Measurements from ENCODE around the gene UTY. TPM values are rescaled to one million over a fixed set of nuclear protein-coding genes. Genes with fewer than 3 reads are reported as not detected.

Gene UTY
- total RNA-seq, 1 donor from 2014 or later: 6.4 TPM

DNA sequence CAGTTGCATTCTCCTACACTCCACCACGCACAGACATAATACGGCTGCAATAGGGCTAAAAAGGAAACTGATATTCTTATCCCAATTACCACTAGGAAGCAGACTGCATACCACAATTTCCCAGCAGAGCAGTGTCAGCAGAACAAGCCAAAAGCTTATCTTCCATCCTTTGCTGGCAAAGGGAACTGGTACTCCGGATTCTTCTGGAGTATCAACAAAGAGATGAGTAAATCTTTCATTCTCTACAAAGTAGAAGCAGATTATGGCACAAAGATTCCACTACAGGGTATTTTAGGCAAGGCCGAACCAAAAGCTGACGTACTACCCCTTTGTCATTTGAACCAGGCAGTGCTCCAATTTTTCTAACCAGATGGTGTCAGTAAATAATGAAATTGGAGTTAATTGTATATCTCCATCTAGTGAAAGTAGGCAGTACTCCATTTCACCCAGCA, 56.5 kb downstream of the UTY start:
- TF ChIP-seq, protein P1, sequence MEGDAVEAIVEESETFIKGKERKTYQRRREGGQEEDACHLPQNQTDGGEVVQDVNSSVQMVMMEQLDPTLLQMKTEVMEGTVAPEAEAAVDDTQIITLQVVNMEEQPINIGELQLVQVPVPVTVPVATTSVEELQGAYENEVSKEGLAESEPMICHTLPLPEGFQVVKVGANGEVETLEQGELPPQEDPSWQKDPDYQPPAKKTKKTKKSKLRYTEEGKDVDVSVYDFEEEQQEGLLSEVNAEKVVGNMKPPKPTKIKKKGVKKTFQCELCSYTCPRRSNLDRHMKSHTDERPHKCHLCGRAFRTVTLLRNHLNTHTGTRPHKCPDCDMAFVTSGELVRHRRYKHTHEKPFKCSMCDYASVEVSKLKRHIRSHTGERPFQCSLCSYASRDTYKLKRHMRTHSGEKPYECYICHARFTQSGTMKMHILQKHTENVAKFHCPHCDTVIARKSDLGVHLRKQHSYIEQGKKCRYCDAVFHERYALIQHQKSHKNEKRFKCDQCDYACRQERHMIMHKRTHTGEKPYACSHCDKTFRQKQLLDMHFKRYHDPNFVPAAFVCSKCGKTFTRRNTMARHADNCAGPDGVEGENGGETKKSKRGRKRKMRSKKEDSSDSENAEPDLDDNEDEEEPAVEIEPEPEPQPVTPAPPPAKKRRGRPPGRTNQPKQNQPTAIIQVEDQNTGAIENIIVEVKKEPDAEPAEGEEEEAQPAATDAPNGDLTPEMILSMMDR (conservative IDR thresholded peaks at IDR 0.05; ENCODE audit: low read depth, low read length): no peak
- H3K4me3 ChIP-seq (ENCODE audit: low read depth, low read length): no peak overlapping the region
- DNase-seq (ENCODE audit: low read depth): no peak

DNA sequence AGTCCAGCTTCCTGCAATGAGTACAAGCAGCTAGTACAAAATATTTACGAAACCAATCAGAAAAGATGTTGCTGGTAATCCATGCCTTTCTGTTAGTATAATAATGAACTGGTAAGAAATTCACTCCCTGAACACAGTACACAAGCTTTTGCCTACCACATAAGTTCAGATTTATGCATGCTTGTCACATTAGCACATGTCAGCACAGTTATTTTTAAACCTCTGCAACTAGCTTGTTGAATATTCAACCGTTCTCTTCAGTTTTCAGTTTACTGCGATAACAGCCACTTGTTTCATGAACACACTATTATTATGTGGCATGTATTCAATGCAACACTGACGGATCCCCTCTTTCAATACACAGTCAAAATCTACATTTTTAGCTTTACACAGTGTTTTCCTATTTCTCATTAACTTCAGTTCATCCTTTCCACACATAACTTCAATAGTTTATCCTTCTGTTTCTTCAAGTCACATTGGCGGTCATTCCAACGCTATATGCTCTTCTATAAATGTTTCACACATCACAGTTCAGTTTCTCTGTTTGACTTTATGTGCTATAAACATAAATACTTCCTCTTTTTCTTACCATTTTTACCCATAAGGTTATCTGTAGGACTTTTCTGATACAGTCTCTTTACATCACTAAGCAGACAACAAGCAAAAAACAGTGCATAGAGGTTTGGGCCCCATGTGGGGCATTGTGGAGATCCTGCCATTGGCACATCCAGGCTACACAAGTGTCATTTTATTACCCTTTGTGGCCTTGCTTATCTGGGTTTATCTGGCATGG, 62.8 kb downstream of the UTY start:
- TF ChIP-seq, protein P1 (conservative IDR thresholded peaks at IDR 0.05; ENCODE audit: low read depth, low read length): no peak
- DNase-seq (ENCODE audit: low read depth): no peak
- no peak overlapping the region for H3K4me3 ChIP-seq (ENCODE audit: low read depth, low read length)

DNA sequence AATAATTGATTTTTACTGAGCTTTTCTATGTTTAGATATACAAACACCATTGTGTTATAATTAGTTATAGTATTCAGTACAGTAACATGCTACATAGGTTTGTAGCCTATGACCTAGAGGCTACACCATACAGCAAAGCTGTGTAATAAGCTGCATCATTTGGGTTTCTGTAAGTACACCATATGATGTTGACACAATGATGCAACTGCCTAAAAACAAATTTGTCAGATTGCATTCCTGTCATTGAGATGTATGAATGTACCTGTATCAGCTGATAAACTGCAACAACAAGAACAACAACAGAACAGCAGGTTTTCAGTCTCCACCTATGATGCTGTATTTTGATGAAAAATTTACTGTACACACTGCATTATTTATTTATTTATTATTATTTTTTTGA, 64.3 kb downstream of the UTY start:
- H3K4me3 ChIP-seq (ENCODE audit: low read depth, low read length): no peak overlapping the region
- no peak for DNase-seq (ENCODE audit: low read depth)
- TF ChIP-seq, protein P1 (conservative IDR thresholded peaks at IDR 0.05; ENCODE audit: low read depth, low read length): no peak

DNA sequence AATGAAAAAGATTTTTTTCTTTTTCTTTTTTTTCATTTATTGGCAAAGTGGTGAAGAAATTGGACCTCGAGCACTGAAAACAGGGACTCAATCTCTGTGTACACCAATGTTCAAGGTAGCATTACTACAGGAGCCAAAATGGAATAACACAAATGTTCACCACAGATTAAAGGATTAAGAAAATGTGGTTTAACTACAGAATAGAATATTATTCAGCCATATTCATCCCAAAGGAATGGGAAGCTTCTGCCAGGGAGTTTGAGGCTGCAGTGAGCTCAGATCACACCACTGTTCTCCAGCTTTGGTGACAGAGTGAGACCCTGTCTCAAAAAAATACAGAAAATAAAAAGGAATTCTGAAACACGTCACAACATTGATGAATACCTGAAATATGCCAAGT, 81.0 kb downstream of the UTY start:
- TF ChIP-seq, protein P1 (conservative IDR thresholded peaks at IDR 0.05; ENCODE audit: low read depth, low read length): no peak
- H3K4me3 ChIP-seq (ENCODE audit: low read depth, low read length): no peak overlapping the region
- DNase-seq (ENCODE audit: low read depth): no peak

DNA sequence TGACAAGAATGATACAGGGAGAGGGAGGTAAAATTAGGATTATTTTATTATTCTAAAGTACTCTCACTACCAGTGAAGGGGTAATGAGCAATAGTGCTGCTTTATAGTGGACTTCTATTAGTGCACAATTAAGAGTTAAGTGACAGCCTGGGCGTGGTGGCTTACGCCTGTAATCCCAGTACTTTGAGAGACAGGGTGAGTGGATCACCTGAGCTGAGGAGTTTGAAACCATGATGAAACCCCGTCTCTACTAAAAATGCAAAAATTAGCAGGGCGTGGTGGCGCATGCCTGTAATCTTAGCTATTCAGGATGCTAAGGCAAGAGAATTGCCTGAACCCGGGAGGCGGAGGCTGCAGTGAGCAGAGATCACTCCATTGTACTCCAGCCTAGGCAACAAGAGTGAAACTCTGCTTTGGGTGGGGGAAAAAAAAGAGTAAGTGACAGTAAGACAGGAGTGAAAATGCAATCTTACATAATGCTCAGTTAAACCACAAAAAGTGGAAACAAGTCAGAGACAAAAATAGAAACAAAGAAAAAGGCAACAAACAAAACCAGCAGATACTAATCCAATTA, 98.6 kb downstream of the UTY start:
- TF ChIP-seq, protein P1 (conservative IDR thresholded peaks at IDR 0.05; ENCODE audit: low read depth, low read length): no peak
- no peak overlapping the region for H3K4me3 ChIP-seq (ENCODE audit: low read depth, low read length)

DNA sequence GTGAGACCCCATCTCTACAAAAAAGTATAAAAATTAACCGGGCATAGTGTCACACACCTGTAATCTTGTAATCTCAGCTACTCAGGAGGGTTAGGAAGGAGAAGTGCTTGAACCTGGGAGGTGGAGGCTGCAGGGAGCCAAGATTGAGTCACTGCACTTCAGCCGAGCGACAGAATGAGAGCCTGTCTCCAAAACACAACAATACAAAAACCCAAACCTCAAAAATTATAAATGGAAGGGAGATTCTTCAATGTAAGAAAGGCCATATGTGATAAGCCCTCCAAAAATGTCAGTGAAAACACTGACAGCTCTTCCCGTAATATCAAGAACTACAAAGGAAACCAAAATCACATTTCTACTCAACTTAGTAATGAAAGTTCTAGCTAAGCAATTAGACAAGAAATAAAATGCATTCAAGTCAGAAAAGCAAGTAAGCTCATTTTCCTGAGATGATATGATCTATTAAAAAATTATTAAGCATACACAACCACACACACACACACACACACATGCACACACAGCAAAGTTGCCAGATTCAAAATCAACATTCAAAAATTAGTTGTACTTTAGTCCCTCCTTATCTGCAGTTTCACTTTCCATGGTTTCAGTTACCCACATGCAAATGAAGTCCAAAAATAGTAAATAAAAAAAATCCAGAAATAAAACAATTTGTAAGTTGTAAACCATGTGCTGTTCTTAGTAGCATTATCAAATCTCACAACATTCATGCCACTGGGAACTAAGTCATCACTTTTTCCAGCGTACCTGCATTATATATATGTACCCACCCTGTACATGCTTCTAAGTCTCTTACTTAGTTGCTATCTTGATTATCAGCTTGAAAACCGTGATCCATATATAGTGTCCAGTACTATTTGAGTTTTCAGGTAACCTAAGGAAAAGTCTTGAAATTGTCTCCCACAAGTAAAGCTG, 108.7 kb downstream of the UTY start:
- DNase-seq (ENCODE audit: low read depth): no peak
- TF ChIP-seq, protein P1 (conservative IDR thresholded peaks at IDR 0.05; ENCODE audit: low read depth, low read length): no peak
- no peak overlapping the region for H3K4me3 ChIP-seq (ENCODE audit: low read depth, low read length)

More for the DNA sequence above, 98.6 kb downstream of the UTY start:
- no peak for DNase-seq (ENCODE audit: low read depth)
